Left cardiac atrium (tissue), 4 donors: ENCODE data around the gene BANF1. TPM values are rescaled to one million over a fixed set of nuclear protein-coding genes. Genes with fewer than 3 reads are reported as not detected.

ENCODE experiments used
- ATAC-seq, 2 donors: fragments of 200-7000 bp; cut with Tn5 transposase; one replicate each; pipeline ENCODE4 v1.9.1; 2020; ENCODE audit warnings: mild to moderate bottlenecking in 2 of 2, moderate library complexity in 2 of 2
- DNase-seq: peaks from one replicate; pipeline ENCODE4 v3.0.0-alpha.2; 2020
- intact Hi-C, 2 donors: fragments of 100-400 bp; cut with DNase I; formaldehyde crosslinking; loops; one replicate each; pipeline versions ENCODE4 v1.14.1 to v1.15.1; 2022 to 2023
- long read RNA-seq: library from polyadenylated mRNA; unstranded; transcript quantifications from one replicate; pipeline ENCODE4 v2.0.0, GENCODE V29; 2021
- total RNA-seq, 2 donors: library from RNA; stranded (reverse); fragmentation: NEBNext Ultra II Directional; extraction: Animal tissue kit (Norgen Biotek cat#: 25700); gene quantifications; one replicate each; pipeline ENCODE4 v1.2.1, GENCODE V29; 2021
- donor health status: DM: no; HTN: yes; CAD: no.
- donor health status: DM: no; HTN: yes; CAD: no; lungs with severe emphysema.
- donor health status: DM: yes; HTN: yes; CAD: no.
- donor health status: Dilated cardiomyopathy.

BANF1 gene
- total RNA-seq, result 100 to 1,000 TPM; 186 to 209 TPM
- long read RNA-seq, transcript BANF1-201 (3 exons, 1,155 nt), result major isoform, 8 of 11 reads
- long read RNA-seq, partial matches to known transcripts, result 1 of 11 reads
- long read RNA-seq, other reads (novel, unspliced or antisense), result 1 of 11 reads

GRCh38 chr11:66001942-66002647 lies at the start of gene BANF1, which contains the start of gene EIF1AD:
TSS of gene BANF1 (plus strand) at chr11:66002503. CDS start at chr11:66003251, 748 bp downstream.
TSS of gene EIF1AD (minus strand) at chr11:66002157. CDS start at chr11:66000389, 1,768 bp downstream.
- DNase-seq (peak; percentile 93), ATAC-seq (peak; percentile 92 to 93)
- intact Hi-C loops, result no loop called here

- DNase-seq, result no peak
- ATAC-seq, result no peak
- intact Hi-C loops, result no loop called here
These were observed 48.8 kb upstream of the BANF1 start for GRCh38 chr11:65953471-65953870.

GRCh38 chr11:65954771-65955170 lies 47.5 kb upstream of the BANF1 start:
- ATAC-seq (no peak), DNase-seq (no peak)
- intact Hi-C loops, result no loop called here

DNA sequence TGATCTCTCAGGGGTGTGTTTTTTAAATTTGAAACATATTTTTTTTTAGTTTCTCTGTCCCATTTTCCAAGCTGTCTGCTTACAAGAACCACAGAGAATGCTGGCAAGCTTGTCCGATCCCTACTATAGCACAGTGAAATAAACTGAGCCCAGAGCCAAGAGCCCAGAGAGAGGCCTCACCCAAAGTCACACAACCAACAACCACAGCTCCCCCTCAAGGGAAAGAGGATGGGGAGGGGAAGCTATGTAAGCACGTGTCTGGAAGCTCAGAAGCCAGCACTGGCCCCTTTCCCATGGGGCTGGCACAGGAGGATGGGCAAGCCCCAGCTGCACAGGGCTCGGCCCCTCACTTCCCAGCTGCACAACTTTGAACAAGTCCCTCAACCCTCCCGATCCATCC lies 44.0 kb upstream of the BANF1 start:
- no peak for ATAC-seq
- DNase-seq, result no peak
- intact Hi-C loops, result no loop called here

DNA sequence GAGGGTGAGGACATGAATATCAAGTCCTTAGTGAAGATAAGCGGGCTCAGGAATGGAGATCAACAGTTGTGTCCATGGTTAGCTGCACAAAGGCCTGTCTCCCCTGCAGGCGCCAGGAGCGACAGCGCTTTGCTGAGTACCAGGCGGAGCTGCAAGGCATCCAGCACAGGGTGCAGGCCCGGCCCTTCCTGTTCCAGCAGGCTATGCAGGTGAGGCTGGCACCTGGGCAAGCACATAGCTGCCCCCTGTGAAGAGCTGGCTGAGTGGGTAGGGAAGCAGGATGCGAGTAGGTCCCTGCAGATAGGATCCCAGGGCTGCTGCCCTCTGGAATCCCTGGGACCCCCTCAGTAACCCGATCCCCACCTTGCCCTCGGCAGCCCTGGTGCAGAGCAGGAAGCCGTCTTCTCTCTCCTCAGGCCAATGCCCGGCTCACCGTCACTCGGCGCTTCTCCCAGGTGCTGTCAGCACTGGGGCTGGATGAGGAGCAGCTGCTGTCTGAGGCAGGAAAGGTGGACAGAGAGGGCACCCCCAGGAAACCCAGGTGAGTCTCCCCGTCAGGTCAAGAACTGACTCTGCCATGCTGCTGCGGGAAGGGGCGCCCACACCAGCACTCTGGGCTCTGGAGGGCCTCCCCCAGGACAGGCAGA lies 43.4 kb upstream of the BANF1 start:
- no peak for DNase-seq
- no peak for ATAC-seq
- intact Hi-C loops, result no loop called here

DNA sequence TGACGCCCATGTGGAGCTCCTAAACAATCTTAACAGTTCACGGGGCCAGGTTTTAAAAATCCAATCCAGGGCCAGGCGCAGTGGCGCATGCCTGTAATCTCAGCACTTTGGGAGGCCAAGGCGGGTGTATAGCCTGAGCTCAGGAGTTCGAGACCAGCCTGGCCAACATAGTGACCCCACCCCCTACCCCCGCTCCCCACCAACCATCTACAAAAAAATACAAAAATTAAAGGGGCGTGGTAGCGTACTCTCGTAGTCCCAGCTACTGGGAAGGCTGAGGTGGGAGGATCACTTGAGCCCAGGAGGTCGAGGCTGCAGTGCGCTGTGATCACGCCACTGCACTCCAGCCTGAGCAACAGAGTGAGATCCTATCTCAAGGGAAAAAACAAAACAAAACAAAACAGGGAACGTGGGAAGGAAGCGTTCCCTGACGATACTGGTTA lies 41.5 kb upstream of the BANF1 start:
- DNase-seq (no peak), ATAC-seq (peak in 1 of 2 donors; percentile 2)
- intact Hi-C loops, result loop anchor here (1.0 to 10.0 kb wide), 3 partner anchors 44 to 76 kb away; partner anchors contain the start of genes FIBP (in 2 of the 2), C11orf68 (in 1 of the 2) and DRAP1 (in 1 of the 2)

DNA sequence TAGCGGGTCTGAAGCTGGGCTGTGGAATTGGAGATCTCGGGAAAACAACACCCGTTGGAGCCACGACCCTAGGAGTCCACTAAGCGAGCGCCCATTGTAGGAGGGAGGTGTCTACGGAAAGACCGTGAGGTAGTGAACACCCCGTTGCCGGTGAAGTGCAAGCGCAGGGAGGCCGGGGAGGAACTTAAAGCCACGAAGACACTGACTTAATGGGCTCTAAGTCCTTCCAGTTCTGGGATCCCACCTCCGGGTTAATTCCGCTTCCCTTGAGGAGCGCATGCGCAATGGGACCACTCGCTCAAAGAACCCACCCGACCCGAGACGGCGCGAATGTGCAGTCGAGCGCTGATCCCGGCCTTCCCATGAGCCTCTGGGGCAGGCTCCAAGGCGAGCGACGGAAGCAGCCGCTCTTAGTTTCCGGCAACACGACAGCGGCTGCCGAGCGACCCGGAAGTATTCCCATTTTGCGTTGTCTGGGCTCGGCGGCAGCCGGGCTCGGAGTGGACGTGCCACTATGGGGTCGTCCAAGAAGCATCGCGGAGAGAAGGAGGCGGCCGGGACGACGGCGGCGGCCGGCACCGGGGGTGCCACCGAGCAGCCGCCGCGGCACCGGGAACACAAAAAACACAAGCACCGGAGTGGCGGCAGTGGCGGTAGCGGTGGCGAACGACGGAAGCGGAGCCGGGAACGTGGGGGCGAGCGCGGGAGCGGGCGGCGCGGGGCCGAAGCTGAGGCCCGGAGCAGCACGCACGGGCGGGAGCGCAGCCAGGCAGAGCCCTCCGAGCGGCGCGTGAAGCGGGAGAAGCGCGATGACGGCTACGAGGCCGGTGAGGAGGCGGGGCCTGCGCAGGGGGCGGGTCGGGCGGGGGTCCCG lies 40.8 kb upstream of the BANF1 start, which contains the start of gene SART1:
Gene SART1, plus strand, starts transcription at position 468 of the 874 bp plus-strand sequence. Its CDS starts 47 bp downstream, at position 515.
- DNase-seq (peak; percentile 99), ATAC-seq (peak; percentile 99)

DNA sequence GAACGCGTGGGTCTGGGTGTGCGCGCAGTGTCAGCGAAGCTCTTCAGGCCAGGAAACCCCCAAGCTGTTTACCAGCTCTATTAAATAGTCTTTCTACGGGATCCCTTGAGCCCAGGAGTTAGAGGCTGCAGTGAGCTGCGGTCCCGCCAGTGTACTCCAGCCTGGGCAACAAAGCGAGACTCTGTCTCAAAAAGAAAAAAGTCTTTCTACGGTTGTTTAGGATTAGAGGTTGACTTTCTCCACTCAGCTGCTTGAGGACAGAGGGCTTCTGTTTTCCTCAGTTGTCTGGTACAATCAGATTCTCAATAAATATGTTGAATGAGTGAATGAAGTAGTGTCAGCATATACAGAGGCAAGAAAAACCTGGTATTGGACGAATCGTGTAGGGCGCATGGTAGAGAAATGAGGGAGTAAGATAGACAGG lies 40.1 kb upstream of the BANF1 start:
- DNase-seq, result no peak
- peak in 1 of 2 donors; percentile 1 for ATAC-seq
- intact Hi-C loops, result loop anchor here (5.0 to 10.0 kb wide), 2 partner anchors 45 to 77 kb away; partner anchors contain the start of genes C11orf68 (in 1 of the 2), DRAP1 (in 1 of the 2) and FIBP (in 1 of the 2)

More for the DNA sequence above, 40.8 kb upstream of the BANF1 start, which contains the start of gene SART1:
- intact Hi-C loops, result loop anchor here (1.0 to 10.0 kb wide), 3 partner anchors 44 to 77 kb away; partner anchors contain the start of genes FIBP (in 2 of the 2), C11orf68 (in 1 of the 2) and DRAP1 (in 1 of the 2)

DNA sequence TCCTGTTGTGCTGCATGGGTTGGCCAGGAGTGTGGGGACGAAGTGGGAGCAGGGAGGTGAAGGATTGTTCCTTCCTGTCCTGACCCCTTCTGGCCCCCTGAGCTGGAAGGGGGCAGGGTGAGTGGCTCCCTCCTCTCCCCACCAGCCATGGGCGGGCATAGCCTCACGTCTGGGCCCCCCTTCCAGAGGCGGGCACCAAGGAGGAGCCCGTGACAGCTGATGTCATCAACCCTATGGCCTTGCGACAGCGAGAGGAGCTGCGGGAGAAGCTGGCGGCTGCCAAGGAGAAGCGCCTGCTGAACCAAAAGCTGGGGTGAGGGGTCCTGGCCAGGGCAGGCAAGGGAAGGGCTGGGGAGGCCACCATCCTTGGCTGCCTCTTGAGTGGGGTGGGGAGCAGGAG lies 37.4 kb upstream of the BANF1 start:
- intact Hi-C loops, result loop anchor here (5.0 to 10.0 kb wide), 2 partner anchors 48 to 80 kb away; partner anchors contain the start of genes C11orf68 (in 1 of the 2), DRAP1 (in 1 of the 2) and FIBP (in 1 of the 2)
- ATAC-seq (no peak), DNase-seq (no peak)

DNA sequence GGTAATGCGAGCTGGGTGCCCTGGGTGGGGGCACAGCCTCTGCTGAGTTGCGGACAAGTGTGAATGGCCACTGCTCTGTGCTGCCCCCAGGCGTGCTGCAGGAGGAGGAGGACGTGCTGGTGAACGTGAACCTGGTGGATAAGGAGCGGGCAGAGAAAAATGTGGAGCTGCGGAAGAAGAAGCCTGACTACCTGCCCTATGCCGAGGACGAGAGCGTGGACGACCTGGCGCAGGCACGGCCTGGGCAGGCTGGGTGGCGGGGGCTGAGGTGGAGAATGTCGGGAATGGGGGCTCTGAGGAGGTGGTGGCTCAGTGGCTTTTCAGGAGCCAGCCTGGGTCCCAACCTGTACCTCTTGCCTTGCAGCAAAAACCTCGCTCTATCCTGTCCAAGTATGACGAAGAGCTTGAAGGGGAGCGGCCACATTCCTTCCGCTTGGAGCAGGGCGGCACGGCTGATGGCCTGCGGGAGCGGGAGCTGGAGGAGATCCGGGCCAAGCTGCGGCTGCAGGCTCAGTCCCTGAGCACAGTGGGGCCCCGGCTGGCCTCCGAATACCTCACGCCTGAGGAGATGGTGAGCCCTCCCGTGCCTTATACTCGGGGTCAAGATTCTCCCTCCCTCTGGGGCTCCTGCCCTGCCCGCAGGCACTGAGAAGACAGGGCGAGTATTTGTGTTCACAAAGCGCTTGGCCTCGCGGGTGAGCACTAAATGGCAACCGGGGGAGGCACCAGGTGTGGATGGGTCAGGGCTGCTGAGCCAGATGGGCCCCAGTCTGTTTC lies 36.1 kb upstream of the BANF1 start:
- no peak for ATAC-seq
- DNase-seq, result no peak
- intact Hi-C loops, result loop anchor here in 1 of 2 donors (10.0 kb wide), 1 partner anchor 81 kb away; the partner anchor contains the start of gene FIBP

- no peak for DNase-seq
- no peak for ATAC-seq
These were observed 34.9 kb upstream of the BANF1 start for GRCh38 chr11:65967329-65967934.

DNA sequence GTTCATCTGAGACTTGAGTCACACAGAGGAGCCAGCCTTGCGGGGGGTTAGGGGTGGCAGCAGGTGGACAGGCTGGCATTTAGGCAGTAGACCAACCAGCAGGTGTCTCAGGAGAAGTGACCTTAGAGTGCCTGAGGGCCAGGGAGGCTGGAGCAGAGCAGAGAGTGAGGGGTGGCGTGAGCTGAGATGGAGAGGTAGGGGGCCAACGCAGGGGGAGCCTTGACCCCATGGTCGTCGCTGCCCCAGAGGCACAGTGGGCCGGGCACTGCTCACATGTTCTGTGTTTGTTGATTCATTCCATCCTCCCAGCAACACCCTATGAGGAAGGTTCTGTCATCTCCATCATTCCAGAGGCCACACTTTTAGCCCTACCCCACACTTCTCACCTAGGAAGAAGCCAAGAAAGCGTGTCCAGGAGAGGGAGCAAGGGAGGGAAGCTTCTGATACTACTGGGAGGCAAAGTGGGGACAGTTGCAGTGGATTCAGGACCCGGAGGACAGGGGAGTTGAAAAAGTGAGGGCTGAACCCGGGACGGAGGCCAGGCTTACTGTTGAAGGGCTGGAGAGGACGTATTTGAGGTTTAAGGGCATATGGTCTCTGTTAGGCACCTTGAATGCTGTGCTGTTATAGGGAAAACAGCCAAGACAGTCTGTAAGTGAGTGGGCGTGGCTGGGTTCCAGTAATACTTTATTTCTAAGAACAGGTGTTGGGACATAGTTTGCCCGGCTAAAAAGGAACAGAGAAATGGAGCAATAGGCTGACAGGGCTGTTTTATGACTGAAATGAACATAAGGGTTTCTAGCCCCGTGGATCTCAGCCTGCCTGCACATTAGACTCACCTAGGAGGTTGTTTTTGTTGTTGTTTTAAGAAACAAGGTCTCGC lies 33.5 kb upstream of the BANF1 start:
- no peak for ATAC-seq
- DNase-seq, result no peak
- intact Hi-C loops, result loop anchor here in 1 of 2 donors (10.0 kb wide), 1 partner anchor 84 kb away; the partner anchor contains the start of gene FIBP

More at GRCh38 chr11:65967329-65967934, 34.9 kb upstream of the BANF1 start:
- intact Hi-C loops, result loop anchor here in 1 of 2 donors (10.0 kb wide), 1 partner anchor 83 kb away; the partner anchor contains the start of gene FIBP

DNA sequence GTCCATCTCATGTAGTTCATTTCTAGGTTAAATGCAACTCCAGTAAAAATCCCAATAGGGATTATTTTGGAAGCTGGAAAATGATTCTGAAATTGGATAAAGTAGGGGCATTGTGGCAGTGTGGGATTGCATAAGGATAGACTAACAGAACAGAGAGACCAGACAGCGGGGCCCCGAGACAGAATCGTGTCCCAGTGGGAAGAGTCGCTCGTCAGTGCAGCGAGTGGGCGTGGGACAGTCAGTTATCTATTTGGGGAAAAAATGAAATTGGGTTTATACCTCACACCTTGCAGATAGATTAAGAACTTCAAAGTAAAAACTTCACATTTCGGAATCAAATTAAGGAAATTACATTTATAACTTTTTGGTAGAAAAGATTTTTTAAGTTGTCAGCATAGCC lies 30.2 kb upstream of the BANF1 start:
- no peak for ATAC-seq
- intact Hi-C loops, result no loop called here

GRCh38 chr11:65973439-65974110 lies 28.7 kb upstream of the BANF1 start:
- ATAC-seq (no peak), DNase-seq (no peak)
- intact Hi-C loops, result no loop called here

More for the DNA sequence above, 30.2 kb upstream of the BANF1 start:
- DNase-seq, result no peak

DNA sequence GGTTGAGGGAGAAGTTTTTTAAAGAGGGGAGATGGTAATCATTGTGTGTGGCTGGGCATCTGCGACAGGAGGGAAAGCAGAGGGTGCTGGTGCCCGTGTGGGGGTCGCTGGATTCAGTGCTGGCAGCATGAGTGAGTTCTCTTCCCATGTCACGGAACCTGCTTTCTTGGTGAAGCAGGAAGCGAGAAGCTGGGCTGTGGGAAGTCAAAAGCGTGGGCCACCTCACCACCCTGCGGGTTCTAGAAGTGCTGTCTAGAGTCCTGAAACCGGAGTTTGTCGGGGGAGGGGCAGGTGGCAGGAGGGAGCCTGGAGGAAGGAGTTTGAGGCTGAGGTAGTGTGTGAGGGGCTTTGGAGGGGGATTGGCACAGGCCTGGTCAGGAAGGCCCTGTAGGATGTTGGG lies 26.5 kb upstream of the BANF1 start:
- intact Hi-C loops, result no loop called here
- DNase-seq (no peak), ATAC-seq (no peak)
